GM23338 (cell line): ENCODE measurements around the gene CLIP2. TPM values are rescaled to one million over a fixed set of nuclear protein-coding genes. Genes with fewer than 3 reads are reported as not detected.

Experiments used
- ATAC-seq: fragments of 200-7000 bp; cut with Tn5 transposase; 3 replicates; pipeline ENCODE4 v1.9.1; 2020
- DNase-seq: peaks from one replicate; pipeline ENCODE4 v3.0.0-alpha.2; 2015; ENCODE audit warnings: low spot score
- H2AFZ ChIP-seq: fragments of 200-600 bp; sonication (generic); 2 replicates; pipeline ENCODE4 v1.8.0; 2016; ENCODE audit warnings: antibody characterized with exemption, mild to moderate bottlenecking, moderate library complexity
- H3F3A ChIP-seq: fragments of 200-600 bp; sonication (generic); replicated peaks from 2 replicates; pipeline ENCODE4 v1.8.0; 2017; ENCODE audit warnings: antibody characterized with exemption, mixed run types, low read depth
- H3K27ac ChIP-seq: fragments of 200-600 bp; sonication (generic); 2 replicates; pipeline ENCODE4 v1.6.1; 2016; ENCODE audit warnings: low read depth
- H3K27me3 ChIP-seq: fragments of 200-600 bp; sonication (generic); 2 replicates; pipeline ENCODE4 v1.8.0; 2016; ENCODE audit warnings: mild to moderate bottlenecking, mixed run types, moderate library complexity; ENCODE audit not compliant: insufficient read depth
- H3K36me3 ChIP-seq: fragments of 200-600 bp; sonication (generic); 2 replicates; pipeline ENCODE4 v1.8.0; 2016; ENCODE audit warnings: mild to moderate bottlenecking; ENCODE audit not compliant: insufficient read depth
- H3K4me1 ChIP-seq: fragments of 200-600 bp; sonication (generic); 2 replicates; pipeline ENCODE4 v1.8.0; 2016; ENCODE audit warnings: mild to moderate bottlenecking, moderate library complexity; ENCODE audit not compliant: insufficient read depth
- H3K4me2 ChIP-seq: fragments of 200-600 bp; sonication (generic); 2 replicates; pipeline ENCODE4 v1.7.1; 2017; ENCODE audit warnings: mixed run types
- H3K4me3 ChIP-seq: fragments of 200-600 bp; sonication (generic); 2 replicates; pipeline ENCODE4 v1.6.1; 2016; ENCODE audit warnings: mixed run types
- H3K79me2 ChIP-seq: fragments of 200-600 bp; sonication (generic); replicated peaks from 2 replicates; pipeline ENCODE4 v1.8.0; 2017; ENCODE audit warnings: mild to moderate bottlenecking; ENCODE audit not compliant: insufficient read depth
- H3K9me2 ChIP-seq: fragments of 200-600 bp; sonication (generic); 2 replicates; pipeline ENCODE4 v1.8.0; 2017; ENCODE audit not compliant: insufficient read depth
- H4K20me1 ChIP-seq: fragments of 200-600 bp; sonication (generic); replicated peaks from 2 replicates; pipeline ENCODE4 v1.8.0; 2017; ENCODE audit warnings: mild to moderate bottlenecking; ENCODE audit not compliant: insufficient read depth
- H3K27ac Mint-ChIP-seq: 2 replicates; pipeline ENCODE4 v1.8.0; 2020; ENCODE audit warnings: inconsistent platforms, mild to moderate bottlenecking, moderate library complexity, mixed read lengths
- H3K27me3 Mint-ChIP-seq: 3 replicates; pipeline ENCODE4 v1.8.0; 2022; ENCODE audit warnings: low read depth, mild to moderate bottlenecking, moderate library complexity, mixed read lengths, inconsistent platforms; ENCODE audit not compliant: insufficient read depth, poor library complexity
- H3K36me3 Mint-ChIP-seq: 3 replicates; pipeline ENCODE4 v1.8.0; 2021; ENCODE audit warnings: low read depth, mild to moderate bottlenecking, inconsistent platforms, moderate library complexity, mixed read lengths
- H3K4me1 Mint-ChIP-seq: 3 replicates; pipeline ENCODE4 v1.8.0; 2020; ENCODE audit warnings: mild to moderate bottlenecking, inconsistent platforms, mixed read lengths
- H3K4me3 Mint-ChIP-seq: 3 replicates; pipeline ENCODE4 v1.8.0; 2021; ENCODE audit warnings: moderate library complexity, mild to moderate bottlenecking, inconsistent platforms, mixed read lengths
- H3K9me3 Mint-ChIP-seq: 3 replicates; pipeline ENCODE4 v1.8.0; 2020; ENCODE audit warnings: moderate library complexity, mild to moderate bottlenecking, inconsistent platforms, mixed read lengths
- CREB1 ChIP-seq: fragments of 250-450 bp; sonication (Bioruptor Pico); IDR thresholded peaks from 2 replicates; pipeline ENCODE4 v1.5.0; 2020; ENCODE audit warnings: low read depth, mild to moderate bottlenecking, moderate library complexity
- EZH2 ChIP-seq: fragments of 200-600 bp; sonication (generic); IDR thresholded peaks from one replicate; pipeline ENCODE4 v1.8.0; 2017; ENCODE audit warnings: antibody characterized with exemption, mild to moderate bottlenecking, low read depth; ENCODE audit not compliant: unreplicated experiment
- EZH2phosphoT487 ChIP-seq: fragments of 200-600 bp; sonication (generic); IDR thresholded peaks from one replicate; pipeline ENCODE4 v1.8.1; 2018; ENCODE audit warnings: antibody characterized with exemption; ENCODE audit not compliant: unreplicated experiment
- JUNB ChIP-seq: IDR thresholded peaks from one replicate; pipeline ENCODE4 v1.6.1; 2016; ENCODE audit warnings: antibody characterized with exemption; ENCODE audit not compliant: unreplicated experiment
- NANOG ChIP-seq: IDR thresholded peaks from 2 replicates; pipeline ENCODE4 v1.6.1; 2016; ENCODE audit warnings: antibody characterized with exemption, borderline replicate concordance
- POLR2AphosphoS5 ChIP-seq: IDR thresholded peaks from 2 replicates; pipeline ENCODE4 v1.6.1; 2016; ENCODE audit warnings: antibody characterized with exemption, low read depth
- STAT1 ChIP-seq: IDR thresholded peaks from one replicate; pipeline ENCODE4 v1.6.1; 2016; ENCODE audit warnings: antibody characterized with exemption; ENCODE audit not compliant: unreplicated experiment
- ZNF114 ChIP-seq: fragments of 250-450 bp; sonication (Bioruptor Pico); IDR thresholded peaks from 2 replicates; pipeline ENCODE4 v1.5.0; 2020; ENCODE audit warnings: mild to moderate bottlenecking, moderate library complexity
- ZNF331 ChIP-seq: fragments of 250-450 bp; sonication (Bioruptor Pico); IDR thresholded peaks from 2 replicates; pipeline ENCODE4 v1.5.0; 2020; ENCODE audit warnings: low read depth, mild to moderate bottlenecking, moderate library complexity
- polyA plus RNA-seq: library from polyadenylated mRNA; unstranded; fragments of >200 nt; fragmentation: Nextera tagmentation; extraction: Ambion mirVana; gene quantifications from 2 replicates; pipeline ENCODE4 v1.2.1, GENCODE V29; 2016
- total RNA-seq: library from RNA; depleted of rRNA; stranded (reverse); fragments of >200 nt; shearing (Covaris generic); gene quantifications from 2 replicates; pipeline ENCODE4 v1.2.3, GENCODE V29; 2014
- TF ChIP-seq, protein P1 (sequence below), 2 experiments: fragments of 200-600 bp in 1 of 2; sonication (generic) in 1 of 2; conservative IDR thresholded peaks; 2 replicates each; pipeline versions ENCODE4 v1.5.1 to v1.6.1; 2016 to 2017; ENCODE audit warnings: antibody characterized with exemption in 2 of 2, low read depth in 2 of 2, mild to moderate bottlenecking in 2 of 2, moderate library complexity in 1 of 2
- TF ChIP-seq, protein P2 (sequence below): IDR thresholded peaks from 2 replicates; pipeline ENCODE4 v1.6.1; 2016; ENCODE audit warnings: antibody characterized with exemption
- TF ChIP-seq, protein P3 (sequence below): fragments of 250-450 bp; sonication (Bioruptor Pico); IDR thresholded peaks from 2 replicates; pipeline ENCODE4 v1.5.0; 2020; ENCODE audit warnings: mild to moderate bottlenecking, moderate library complexity
- TF ChIP-seq, protein P4 (sequence below): IDR thresholded peaks from one replicate; pipeline ENCODE4 v1.6.1; 2018; ENCODE audit warnings: antibody characterized with exemption; ENCODE audit not compliant: unreplicated experiment

The CLIP2 gene
- total and polyA plus RNA-seq, 2 experiments from 2014 or later, result 8.1 to 51.9 TPM

DNA sequence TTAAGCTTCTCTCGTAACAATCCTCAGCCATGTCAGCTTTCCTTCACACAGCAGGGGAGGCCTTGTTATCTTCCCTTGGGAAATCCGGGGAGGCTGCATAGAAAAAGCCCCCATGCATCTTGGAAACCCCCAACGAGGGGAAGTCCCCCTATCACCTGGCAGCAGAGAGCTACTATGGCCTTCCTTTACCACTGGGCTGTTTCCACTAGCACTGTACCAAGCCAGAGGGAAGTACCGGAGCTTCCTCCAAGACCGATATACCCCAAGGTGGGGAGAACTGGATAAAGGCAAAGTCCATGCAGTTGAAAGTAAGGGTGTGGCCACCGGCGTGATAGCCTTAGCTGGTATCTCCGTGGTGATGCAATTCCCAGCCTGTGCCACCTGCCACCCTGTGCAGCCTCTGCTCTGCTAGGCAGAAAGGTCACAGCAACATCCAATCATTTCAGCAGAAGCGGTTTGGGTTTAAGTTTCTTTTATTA, 4.4 kb upstream of the CLIP2 start:
- no peaks in the 10 kb centered on the region; the same call in 2 of the 3 replicates for H3K36me3 Mint-ChIP-seq
- H3K27me3 ChIP-seq, result no peaks in the 10 kb centered on the region
- H3F3A ChIP-seq, result peaks cover 15% of the 10 kb centered on the region; the same call in 1 of the 2 replicates
- H3K4me3 ChIP-seq, result no peak overlapping the region
- peak; percentile 47 for DNase-seq
- H3K4me3 Mint-ChIP-seq, result no peak overlapping the region
- no peaks in the 10 kb centered on the region for H3K36me3 ChIP-seq
- H3K4me2 ChIP-seq, result no peak overlapping the region
- peaks cover 35% of the 10 kb centered on the region for H3K4me1 Mint-ChIP-seq
- no peaks in the 10 kb centered on the region for H3K9me3 Mint-ChIP-seq
- peaks cover 17% of the 10 kb centered on the region for H3K27me3 Mint-ChIP-seq
- no peak overlapping the region for H2AFZ ChIP-seq
- ATAC-seq, result peak; percentile 29
- H3K9me2 ChIP-seq, result no peaks in the 10 kb centered on the region
- TF ChIP-seq, protein P1, sequence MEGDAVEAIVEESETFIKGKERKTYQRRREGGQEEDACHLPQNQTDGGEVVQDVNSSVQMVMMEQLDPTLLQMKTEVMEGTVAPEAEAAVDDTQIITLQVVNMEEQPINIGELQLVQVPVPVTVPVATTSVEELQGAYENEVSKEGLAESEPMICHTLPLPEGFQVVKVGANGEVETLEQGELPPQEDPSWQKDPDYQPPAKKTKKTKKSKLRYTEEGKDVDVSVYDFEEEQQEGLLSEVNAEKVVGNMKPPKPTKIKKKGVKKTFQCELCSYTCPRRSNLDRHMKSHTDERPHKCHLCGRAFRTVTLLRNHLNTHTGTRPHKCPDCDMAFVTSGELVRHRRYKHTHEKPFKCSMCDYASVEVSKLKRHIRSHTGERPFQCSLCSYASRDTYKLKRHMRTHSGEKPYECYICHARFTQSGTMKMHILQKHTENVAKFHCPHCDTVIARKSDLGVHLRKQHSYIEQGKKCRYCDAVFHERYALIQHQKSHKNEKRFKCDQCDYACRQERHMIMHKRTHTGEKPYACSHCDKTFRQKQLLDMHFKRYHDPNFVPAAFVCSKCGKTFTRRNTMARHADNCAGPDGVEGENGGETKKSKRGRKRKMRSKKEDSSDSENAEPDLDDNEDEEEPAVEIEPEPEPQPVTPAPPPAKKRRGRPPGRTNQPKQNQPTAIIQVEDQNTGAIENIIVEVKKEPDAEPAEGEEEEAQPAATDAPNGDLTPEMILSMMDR (conservative IDR thresholded peaks at IDR 0.05; ENCODE audit: low read depth in 2 of 2), result no peak
- no peak for TF ChIP-seq NANOG
- TF ChIP-seq, protein P2, sequence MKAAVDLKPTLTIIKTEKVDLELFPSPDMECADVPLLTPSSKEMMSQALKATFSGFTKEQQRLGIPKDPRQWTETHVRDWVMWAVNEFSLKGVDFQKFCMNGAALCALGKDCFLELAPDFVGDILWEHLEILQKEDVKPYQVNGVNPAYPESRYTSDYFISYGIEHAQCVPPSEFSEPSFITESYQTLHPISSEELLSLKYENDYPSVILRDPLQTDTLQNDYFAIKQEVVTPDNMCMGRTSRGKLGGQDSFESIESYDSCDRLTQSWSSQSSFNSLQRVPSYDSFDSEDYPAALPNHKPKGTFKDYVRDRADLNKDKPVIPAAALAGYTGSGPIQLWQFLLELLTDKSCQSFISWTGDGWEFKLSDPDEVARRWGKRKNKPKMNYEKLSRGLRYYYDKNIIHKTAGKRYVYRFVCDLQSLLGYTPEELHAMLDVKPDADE, result no peak
- no peak for TF ChIP-seq ZNF331 (CRISPR knock-in tag)
- TF ChIP-seq, protein P3, sequence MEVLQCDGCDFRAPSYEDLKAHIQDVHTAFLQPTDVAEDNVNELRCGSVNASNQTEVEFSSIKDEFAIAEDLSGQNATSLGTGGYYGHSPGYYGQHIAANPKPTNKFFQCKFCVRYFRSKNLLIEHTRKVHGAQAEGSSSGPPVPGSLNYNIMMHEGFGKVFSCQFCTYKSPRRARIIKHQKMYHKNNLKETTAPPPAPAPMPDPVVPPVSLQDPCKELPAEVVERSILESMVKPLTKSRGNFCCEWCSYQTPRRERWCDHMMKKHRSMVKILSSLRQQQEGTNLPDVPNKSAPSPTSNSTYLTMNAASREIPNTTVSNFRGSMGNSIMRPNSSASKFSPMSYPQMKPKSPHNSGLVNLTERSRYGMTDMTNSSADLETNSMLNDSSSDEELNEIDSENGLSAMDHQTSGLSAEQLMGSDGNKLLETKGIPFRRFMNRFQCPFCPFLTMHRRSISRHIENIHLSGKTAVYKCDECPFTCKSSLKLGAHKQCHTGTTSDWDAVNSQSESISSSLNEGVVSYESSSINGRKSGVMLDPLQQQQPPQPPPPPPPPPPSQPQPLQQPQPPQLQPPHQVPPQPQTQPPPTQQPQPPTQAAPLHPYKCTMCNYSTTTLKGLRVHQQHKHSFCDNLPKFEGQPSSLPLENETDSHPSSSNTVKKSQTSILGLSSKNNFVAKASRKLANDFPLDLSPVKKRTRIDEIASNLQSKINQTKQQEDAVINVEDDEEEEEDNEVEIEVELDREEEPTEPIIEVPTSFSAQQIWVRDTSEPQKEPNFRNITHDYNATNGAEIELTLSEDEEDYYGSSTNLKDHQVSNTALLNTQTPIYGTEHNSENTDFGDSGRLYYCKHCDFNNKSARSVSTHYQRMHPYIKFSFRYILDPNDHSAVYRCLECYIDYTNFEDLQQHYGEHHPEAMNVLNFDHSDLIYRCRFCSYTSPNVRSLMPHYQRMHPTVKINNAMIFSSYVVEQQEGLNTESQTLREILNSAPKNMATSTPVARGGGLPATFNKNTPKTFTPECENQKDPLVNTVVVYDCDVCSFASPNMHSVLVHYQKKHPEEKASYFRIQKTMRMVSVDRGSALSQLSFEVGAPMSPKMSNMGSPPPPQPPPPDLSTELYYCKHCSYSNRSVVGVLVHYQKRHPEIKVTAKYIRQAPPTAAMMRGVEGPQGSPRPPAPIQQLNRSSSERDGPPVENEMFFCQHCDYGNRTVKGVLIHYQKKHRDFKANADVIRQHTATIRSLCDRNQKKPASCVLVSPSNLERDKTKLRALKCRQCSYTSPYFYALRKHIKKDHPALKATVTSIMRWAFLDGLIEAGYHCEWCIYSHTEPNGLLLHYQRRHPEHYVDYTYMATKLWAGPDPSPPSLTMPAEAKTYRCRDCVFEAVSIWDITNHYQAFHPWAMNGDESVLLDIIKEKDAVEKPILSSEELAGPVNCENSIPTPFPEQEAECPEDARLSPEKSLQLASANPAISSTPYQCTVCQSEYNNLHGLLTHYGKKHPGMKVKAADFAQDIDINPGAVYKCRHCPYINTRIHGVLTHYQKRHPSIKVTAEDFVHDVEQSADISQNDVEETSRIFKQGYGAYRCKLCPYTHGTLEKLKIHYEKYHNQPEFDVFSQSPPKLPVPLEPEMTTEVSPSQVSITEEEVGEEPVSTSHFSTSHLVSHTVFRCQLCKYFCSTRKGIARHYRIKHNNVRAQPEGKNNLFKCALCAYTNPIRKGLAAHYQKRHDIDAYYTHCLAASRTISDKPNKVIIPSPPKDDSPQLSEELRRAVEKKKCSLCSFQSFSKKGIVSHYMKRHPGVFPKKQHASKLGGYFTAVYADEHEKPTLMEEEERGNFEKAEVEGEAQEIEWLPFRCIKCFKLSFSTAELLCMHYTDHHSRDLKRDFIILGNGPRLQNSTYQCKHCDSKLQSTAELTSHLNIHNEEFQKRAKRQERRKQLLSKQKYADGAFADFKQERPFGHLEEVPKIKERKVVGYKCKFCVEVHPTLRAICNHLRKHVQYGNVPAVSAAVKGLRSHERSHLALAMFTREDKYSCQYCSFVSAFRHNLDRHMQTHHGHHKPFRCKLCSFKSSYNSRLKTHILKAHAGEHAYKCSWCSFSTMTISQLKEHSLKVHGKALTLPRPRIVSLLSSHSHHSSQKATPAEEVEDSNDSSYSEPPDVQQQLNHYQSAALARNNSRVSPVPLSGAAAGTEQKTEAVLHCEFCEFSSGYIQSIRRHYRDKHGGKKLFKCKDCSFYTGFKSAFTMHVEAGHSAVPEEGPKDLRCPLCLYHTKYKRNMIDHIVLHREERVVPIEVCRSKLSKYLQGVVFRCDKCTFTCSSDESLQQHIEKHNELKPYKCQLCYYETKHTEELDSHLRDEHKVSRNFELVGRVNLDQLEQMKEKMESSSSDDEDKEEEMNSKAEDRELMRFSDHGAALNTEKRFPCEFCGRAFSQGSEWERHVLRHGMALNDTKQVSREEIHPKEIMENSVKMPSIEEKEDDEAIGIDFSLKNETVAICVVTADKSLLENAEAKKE (CRISPR knock-in tag), result no peak
- no peak for TF ChIP-seq EZH2
- TF ChIP-seq EZH2phosphoT487, result no peak
- TF ChIP-seq, protein P4, sequence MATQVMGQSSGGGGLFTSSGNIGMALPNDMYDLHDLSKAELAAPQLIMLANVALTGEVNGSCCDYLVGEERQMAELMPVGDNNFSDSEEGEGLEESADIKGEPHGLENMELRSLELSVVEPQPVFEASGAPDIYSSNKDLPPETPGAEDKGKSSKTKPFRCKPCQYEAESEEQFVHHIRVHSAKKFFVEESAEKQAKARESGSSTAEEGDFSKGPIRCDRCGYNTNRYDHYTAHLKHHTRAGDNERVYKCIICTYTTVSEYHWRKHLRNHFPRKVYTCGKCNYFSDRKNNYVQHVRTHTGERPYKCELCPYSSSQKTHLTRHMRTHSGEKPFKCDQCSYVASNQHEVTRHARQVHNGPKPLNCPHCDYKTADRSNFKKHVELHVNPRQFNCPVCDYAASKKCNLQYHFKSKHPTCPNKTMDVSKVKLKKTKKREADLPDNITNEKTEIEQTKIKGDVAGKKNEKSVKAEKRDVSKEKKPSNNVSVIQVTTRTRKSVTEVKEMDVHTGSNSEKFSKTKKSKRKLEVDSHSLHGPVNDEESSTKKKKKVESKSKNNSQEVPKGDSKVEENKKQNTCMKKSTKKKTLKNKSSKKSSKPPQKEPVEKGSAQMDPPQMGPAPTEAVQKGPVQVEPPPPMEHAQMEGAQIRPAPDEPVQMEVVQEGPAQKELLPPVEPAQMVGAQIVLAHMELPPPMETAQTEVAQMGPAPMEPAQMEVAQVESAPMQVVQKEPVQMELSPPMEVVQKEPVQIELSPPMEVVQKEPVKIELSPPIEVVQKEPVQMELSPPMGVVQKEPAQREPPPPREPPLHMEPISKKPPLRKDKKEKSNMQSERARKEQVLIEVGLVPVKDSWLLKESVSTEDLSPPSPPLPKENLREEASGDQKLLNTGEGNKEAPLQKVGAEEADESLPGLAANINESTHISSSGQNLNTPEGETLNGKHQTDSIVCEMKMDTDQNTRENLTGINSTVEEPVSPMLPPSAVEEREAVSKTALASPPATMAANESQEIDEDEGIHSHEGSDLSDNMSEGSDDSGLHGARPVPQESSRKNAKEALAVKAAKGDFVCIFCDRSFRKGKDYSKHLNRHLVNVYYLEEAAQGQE, result no peak
- TF ChIP-seq JUNB, result no peak
- no peak for TF ChIP-seq STAT1
- no peak for TF ChIP-seq ZNF114 (CRISPR knock-in tag)
- no peak for TF ChIP-seq CREB1 (CRISPR knock-in tag)
- no peak for TF ChIP-seq POLR2AphosphoS5
- H4K20me1 ChIP-seq, result no peaks in the 10 kb centered on the region
- H3K79me2 ChIP-seq, result no peaks in the 10 kb centered on the region
- H3K27ac ChIP-seq, result peak overlapping the region; percentile 2
- H3K27ac Mint-ChIP-seq, result peak overlapping the region; percentile 67; the same call in 1 of the 2 replicates
- H3K4me1 ChIP-seq, result peaks cover 21% of the 10 kb centered on the region
